ENCODE data around the gene DENND10.

Gene DENND10

DNA sequence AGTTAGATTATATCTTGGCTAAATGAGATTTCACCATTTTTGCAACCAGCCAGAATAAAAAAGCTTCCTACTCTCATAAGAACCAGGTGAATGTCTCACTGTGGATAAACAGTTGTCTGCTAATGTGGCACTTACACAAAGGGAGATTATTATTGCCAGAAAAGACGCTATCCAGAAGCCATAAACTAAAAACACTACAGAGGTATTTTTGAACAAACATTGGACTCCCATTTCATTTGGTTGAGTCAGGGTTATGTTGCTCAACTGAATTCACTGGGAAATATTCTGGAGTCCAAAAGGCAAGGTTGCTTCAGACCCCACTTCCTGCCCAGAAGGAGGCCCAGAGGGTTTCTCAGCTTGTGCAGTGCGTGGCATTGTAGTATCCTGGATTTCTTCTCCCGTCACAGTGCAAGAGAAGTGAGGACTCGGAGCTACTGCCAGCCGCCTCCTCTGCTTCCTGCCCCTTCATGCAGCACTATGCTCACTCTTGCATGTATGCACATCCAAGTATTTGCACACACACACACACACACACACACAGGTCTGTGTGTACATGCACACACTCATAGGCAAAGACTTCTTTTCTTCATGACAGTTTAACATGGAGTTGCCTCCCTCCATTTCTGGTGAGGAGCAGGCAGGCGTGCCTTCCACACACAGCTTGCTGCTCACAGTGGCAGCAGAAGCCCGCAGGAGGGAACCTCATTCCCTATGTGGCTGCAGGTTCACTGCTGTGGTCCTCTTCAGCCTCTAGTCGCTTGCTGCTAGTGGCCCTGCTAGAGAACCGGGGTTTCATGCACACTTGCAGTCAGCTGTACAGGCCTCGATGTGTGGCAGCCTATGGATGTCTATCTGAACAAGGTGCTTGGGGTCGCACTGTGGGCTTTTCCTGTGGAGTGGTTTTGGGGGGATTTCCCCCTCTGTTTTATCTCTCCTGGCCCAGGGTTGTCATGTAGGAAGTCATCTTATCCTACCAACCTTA lies 10.1 kb downstream of the DENND10 start:
- Histone ChIP-seq H3K4me1 (ENCODE audit: insufficient read depth, poor library complexity, severe bottlenecking) (peaks cover 21% of the 10 kb centered on the region), H3K9me3 (ENCODE audit: severe bottlenecking) (no peaks in the 10 kb centered on the region), H3K36me3 (ENCODE audit: low read depth) (peaks cover 71% of the 10 kb centered on the region), H3K4me3 (ENCODE audit: severe bottlenecking) (no peak overlapping the region), H3K27ac (ENCODE audit: poor library complexity, severe bottlenecking) (peak overlapping the region; percentile 80), H3K27me3 (ENCODE audit: insufficient read depth, poor library complexity, severe bottlenecking) (no peaks in the 10 kb centered on the region)
- TF ChIP-seq CTCF (IDR thresholded peaks at IDR 0.05; ENCODE audit: poor library complexity, severe bottlenecking), result no peak
- ATAC-seq (ENCODE audit: low read depth) (peak; percentile 98), DNase-seq (ENCODE audit: low spot score) (peak; percentile 65)

DNA sequence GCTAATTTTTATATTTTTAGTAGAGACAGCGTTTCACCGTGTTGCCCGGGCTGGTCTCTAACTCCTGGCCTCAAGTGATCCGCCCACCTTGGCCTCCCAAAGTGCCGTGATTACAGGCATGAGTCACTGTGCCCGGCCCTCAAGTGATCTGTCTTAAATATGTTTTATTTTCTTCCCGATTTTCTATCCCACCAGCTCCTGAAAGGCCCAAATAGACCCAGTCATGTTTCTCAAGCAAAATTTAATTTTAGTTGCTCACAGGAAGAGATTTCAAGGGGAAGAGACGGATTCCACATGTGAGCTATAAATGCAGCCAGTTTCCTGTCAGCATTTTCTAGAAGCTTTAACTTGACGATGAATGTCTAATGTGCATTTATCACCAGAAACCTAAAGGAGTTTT lies 12.0 kb downstream of the DENND10 start:
- Histone ChIP-seq H3K27ac (ENCODE audit: poor library complexity, severe bottlenecking) (no peak overlapping the region), H3K4me3 (ENCODE audit: severe bottlenecking) (no peak overlapping the region), H3K4me1 (ENCODE audit: insufficient read depth, poor library complexity, severe bottlenecking) (peaks cover 21% of the 10 kb centered on the region)

DNA sequence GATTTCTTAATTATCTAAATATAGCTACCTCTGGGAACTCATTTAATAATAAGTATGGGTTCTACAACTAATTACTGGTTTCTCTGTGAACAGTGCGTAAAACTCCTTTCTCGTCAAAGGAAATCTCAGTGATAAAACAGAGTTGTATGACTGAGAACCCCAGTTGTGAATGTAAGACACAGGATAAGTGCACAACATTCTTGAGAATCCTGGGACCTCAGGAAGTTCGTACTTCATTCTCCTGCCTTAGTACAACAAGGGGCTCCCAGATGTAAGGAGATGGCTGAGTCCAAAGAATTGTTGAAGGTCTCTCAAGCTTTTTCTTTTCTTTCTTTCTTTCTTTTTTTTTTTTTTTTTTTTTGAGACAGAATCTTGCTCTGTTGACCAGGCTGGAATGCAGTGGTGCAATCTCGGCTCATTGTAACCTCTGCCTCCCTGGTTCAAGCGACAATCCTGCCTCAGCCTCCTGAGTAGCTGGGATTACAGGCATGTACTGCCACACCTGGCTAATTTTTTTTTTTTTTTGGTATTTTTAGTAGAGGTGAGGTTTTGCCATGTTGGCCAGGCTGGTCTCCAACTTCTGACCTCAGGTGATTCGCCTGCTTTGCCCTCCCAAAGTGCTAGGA lies 12.5 kb downstream of the DENND10 start:
- no peak for DNase-seq (ENCODE audit: low spot score)
- Histone ChIP-seq H3K9me3 (ENCODE audit: severe bottlenecking) (no peaks in the 10 kb centered on the region), H3K27me3 (ENCODE audit: insufficient read depth, poor library complexity, severe bottlenecking) (no peaks in the 10 kb centered on the region), H3K4me1 (ENCODE audit: insufficient read depth, poor library complexity, severe bottlenecking) (peaks cover 20% of the 10 kb centered on the region), H3K4me3 (ENCODE audit: severe bottlenecking) (no peak overlapping the region), H3K27ac (ENCODE audit: poor library complexity, severe bottlenecking) (no peak overlapping the region), H3K36me3 (ENCODE audit: low read depth) (peaks cover 75% of the 10 kb centered on the region)
- no peak for ATAC-seq (ENCODE audit: low read depth)
- no peak for TF ChIP-seq CTCF (IDR thresholded peaks at IDR 0.05; ENCODE audit: poor library complexity, severe bottlenecking)

More for the DNA sequence above, 12.0 kb downstream of the DENND10 start:
- DNase-seq (ENCODE audit: low spot score), result no peak
- H3K9me3 ChIP-seq (ENCODE audit: severe bottlenecking), result no peaks in the 10 kb centered on the region
- H3K27me3 ChIP-seq (ENCODE audit: insufficient read depth, poor library complexity, severe bottlenecking), result no peaks in the 10 kb centered on the region
- no peak for ATAC-seq (ENCODE audit: low read depth)
- no peak for TF ChIP-seq CTCF (IDR thresholded peaks at IDR 0.05; ENCODE audit: poor library complexity, severe bottlenecking)
- H3K36me3 ChIP-seq (ENCODE audit: low read depth), result peaks cover 73% of the 10 kb centered on the region

DNA sequence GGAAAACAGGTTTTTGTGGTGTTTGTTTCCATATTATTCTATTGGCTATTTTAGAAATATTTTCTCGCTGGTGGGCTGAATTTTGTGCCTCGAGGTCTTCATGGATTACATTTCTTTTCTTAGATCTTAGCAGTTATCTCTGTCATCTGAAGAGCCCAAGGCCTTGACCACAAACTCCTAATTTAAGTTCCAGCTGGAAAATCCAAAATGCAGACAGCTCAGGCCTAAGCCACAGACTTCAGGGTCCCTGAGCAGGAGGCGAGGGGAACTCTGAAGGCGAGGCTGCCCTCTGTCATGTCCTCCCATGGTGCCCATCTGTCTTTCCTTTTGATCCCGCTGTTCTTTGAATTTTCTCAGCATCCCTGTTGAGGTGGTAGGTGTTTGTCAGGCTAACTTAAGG lies 14.3 kb downstream of the DENND10 start:
- Histone ChIP-seq H3K9me3 (ENCODE audit: severe bottlenecking) (no peaks in the 10 kb centered on the region), H3K4me1 (ENCODE audit: insufficient read depth, poor library complexity, severe bottlenecking) (peaks cover 11% of the 10 kb centered on the region), H3K4me3 (ENCODE audit: severe bottlenecking) (no peak overlapping the region), H3K36me3 (ENCODE audit: low read depth) (peaks cover 75% of the 10 kb centered on the region), H3K27ac (ENCODE audit: poor library complexity, severe bottlenecking) (no peak overlapping the region), H3K27me3 (ENCODE audit: insufficient read depth, poor library complexity, severe bottlenecking) (no peaks in the 10 kb centered on the region)
- DNase-seq (ENCODE audit: low spot score), result no peak
- ATAC-seq (ENCODE audit: low read depth), result no peak
- TF ChIP-seq CTCF (IDR thresholded peaks at IDR 0.05; ENCODE audit: poor library complexity, severe bottlenecking), result no peak

All from RWPE2 (cell line).